ENCODE measurements around the gene MTSS2.

The MTSS2 gene

DNA sequence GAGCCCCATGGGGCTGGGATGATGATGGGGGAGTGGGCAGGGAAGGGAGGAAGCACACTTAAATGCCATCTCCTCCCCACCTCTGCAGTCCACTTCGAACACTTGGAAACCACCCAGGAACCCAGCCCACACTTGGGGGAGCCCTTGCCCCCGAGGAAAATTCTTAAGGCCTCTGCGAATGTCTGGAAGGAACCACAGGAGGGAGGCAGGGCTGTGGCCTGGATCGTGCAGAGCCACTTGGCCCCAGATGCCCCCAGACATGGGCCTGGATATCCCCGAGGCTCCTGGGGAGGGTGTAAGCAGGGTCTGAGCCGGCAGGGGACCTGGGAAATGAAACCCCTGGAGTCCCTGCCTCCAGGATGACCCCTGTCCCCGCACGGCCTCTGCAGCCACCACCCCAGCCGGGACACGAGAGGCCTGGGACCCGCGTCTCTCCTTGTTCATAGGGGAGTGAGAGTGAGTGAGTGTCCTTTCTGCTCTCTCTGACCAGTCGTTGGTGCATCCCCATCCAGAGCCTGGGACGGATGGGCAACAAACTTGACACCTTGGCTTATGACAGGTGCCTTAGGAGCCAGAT, 11.8 kb upstream of the MTSS2 start:
- Histone ChIP-seq H3K4me3 (ENCODE audit: insufficient read depth, low read length, poor library complexity, severe bottlenecking) (no peak overlapping the region), H3K79me2 (ENCODE audit: insufficient read depth, low read length) (no peaks in the 10 kb centered on the region), H4K20me1 (ENCODE audit: low read depth, low read length) (no peaks in the 10 kb centered on the region), H3K36me3 (ENCODE audit: low read length) (no peaks in the 10 kb centered on the region), H3K9me3 (ENCODE audit: insufficient read depth, low read length) (no peaks in the 10 kb centered on the region), H3K4me2 (ENCODE audit: low read depth, low read length, poor library complexity, severe bottlenecking) (no peak overlapping the region), H3K27me3 (ENCODE audit: low read length) (no peaks in the 10 kb centered on the region), H3K9ac (ENCODE audit: low read length) (no peak overlapping the region), H3K27ac (ENCODE audit: low read depth, low read length) (no peak overlapping the region), H3F3A (ENCODE audit: insufficient read depth) (no peaks in the 10 kb centered on the region), H2AFZ (ENCODE audit: low read depth, low read length, severe bottlenecking) (no peak overlapping the region), H3K9me2 (replicated peaks; ENCODE audit: insufficient read depth, low read length) (no peaks in the 10 kb centered on the region)
- TF ChIP-seq EZH2phosphoT487 (conservative IDR thresholded peaks at IDR 0.05; ENCODE audit: low read length) (no peak), CTCF (IDR thresholded peaks at IDR 0.05; ENCODE audit: insufficient read depth, low read length, poor library complexity, severe bottlenecking) (no peak)

DNA sequence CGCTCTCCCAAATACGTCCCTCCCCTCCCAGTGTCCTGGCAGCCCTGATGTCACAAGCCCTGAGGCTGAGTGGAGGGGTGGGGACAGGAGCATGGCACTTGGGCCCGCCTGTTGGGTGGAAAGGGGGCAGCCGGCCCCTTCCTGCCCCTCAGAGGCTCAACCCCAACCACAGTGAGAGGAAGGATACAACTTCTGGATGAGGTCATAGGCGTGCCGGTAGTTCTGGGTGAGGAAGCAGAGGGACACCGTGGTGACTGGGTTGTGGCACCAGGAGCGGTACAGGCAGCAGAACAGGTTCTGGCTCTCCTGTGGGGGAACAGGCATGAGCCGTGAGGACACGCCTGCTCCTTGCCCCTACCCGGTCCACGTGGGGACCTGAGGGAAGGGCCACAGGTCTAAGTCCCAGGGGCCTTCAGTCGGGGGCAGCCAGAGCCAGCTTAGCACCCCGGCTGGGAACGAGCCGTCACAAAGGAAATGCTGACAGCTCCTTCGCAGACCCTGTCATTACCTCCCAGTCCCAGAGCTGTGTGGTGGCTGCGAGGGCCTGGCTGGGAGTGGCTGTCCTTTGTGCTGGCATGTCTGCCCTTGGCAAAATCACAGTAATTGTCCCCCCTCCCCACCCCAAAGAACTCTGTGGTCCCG, 11.2 kb upstream of the MTSS2 start:
- Histone ChIP-seq H3K9me3 (ENCODE audit: insufficient read depth, low read length) (no peaks in the 10 kb centered on the region), H3K9me2 (replicated peaks; ENCODE audit: insufficient read depth, low read length) (no peaks in the 10 kb centered on the region), H3K4me2 (ENCODE audit: low read depth, low read length, poor library complexity, severe bottlenecking) (no peak overlapping the region), H3K36me3 (ENCODE audit: low read length) (no peaks in the 10 kb centered on the region), H2AFZ (ENCODE audit: low read depth, low read length, severe bottlenecking) (no peak overlapping the region), H3K27ac (ENCODE audit: low read depth, low read length) (no peak overlapping the region), H3K4me3 (ENCODE audit: insufficient read depth, low read length, poor library complexity, severe bottlenecking) (no peak overlapping the region), H3K79me2 (ENCODE audit: insufficient read depth, low read length) (no peaks in the 10 kb centered on the region), H4K20me1 (ENCODE audit: low read depth, low read length) (no peaks in the 10 kb centered on the region), H3K9ac (ENCODE audit: low read length) (no peak overlapping the region), H3K27me3 (ENCODE audit: low read length) (no peaks in the 10 kb centered on the region), H3F3A (ENCODE audit: insufficient read depth) (no peaks in the 10 kb centered on the region)
- TF ChIP-seq CTCF (IDR thresholded peaks at IDR 0.05; ENCODE audit: insufficient read depth, low read length, poor library complexity, severe bottlenecking) (no peak), EZH2phosphoT487 (conservative IDR thresholded peaks at IDR 0.05; ENCODE audit: low read length) (no peak)

- H3K9me2 ChIP-seq (replicated peaks; ENCODE audit: insufficient read depth, low read length), result no peaks in the 10 kb centered on the region
- H3K4me3 ChIP-seq (ENCODE audit: insufficient read depth, low read length, poor library complexity, severe bottlenecking), result no peak overlapping the region
- H3F3A ChIP-seq (ENCODE audit: insufficient read depth), result no peaks in the 10 kb centered on the region
Measured at GRCh38 chr16:70696355-70696754, 10.5 kb upstream of the MTSS2 start.

More at GRCh38 chr16:70696355-70696754, 10.5 kb upstream of the MTSS2 start:
- Histone ChIP-seq H3K79me2 (ENCODE audit: insufficient read depth, low read length) (no peaks in the 10 kb centered on the region), H3K4me2 (ENCODE audit: low read depth, low read length, poor library complexity, severe bottlenecking) (no peak overlapping the region), H3K9ac (ENCODE audit: low read length) (no peak overlapping the region), H3K9me3 (ENCODE audit: insufficient read depth, low read length) (no peaks in the 10 kb centered on the region), H3K27ac (ENCODE audit: low read depth, low read length) (no peak overlapping the region), H3K36me3 (ENCODE audit: low read length) (no peaks in the 10 kb centered on the region), H3K27me3 (ENCODE audit: low read length) (no peaks in the 10 kb centered on the region), H4K20me1 (ENCODE audit: low read depth, low read length) (no peaks in the 10 kb centered on the region), H2AFZ (ENCODE audit: low read depth, low read length, severe bottlenecking) (no peak overlapping the region)
- TF ChIP-seq EZH2phosphoT487 (conservative IDR thresholded peaks at IDR 0.05; ENCODE audit: low read length), result no peak
- no peak for TF ChIP-seq CTCF (IDR thresholded peaks at IDR 0.05; ENCODE audit: insufficient read depth, low read length, poor library complexity, severe bottlenecking)
